Ovary (tissue), 9 donors: Measurements from ENCODE around the gene CYP3A4. TPM values are rescaled to one million over a fixed set of nuclear protein-coding genes. Genes with fewer than 3 reads are reported as not detected.
"Not testable (repeated sequence)": the region's sequence is repeated elsewhere in the genome, so short reads cannot be mapped to it uniquely, and the experiment has no call there.

Experiments
- DNase-seq, 5 donors: peaks; one replicate each; pipeline ENCODE4 v3.0.0-alpha.2; 2019 to 2020
- H3K27ac ChIP-seq, 2 donors: fragments of 200-600 bp; one replicate each; pipeline versions ENCODE4 v1.5.1 to v1.8.0; 2019 to 2022
- H3K27me3 ChIP-seq: fragments of 200-600 bp; one replicate; pipeline ENCODE4 v1.8.0; 2022
- H3K36me3 ChIP-seq: fragments of 200-600 bp; sonication (generic); one replicate; pipeline ENCODE4 v1.5.1; 2019
- H3K4me1 ChIP-seq: one replicate; pipeline ENCODE4 v1.8.1; 2013; ENCODE audit warnings: mild to moderate bottlenecking, moderate library complexity; ENCODE audit not compliant: insufficient read depth
- H3K4me3 ChIP-seq: fragments of 200-600 bp; sonication (generic); one replicate; pipeline ENCODE4 v1.5.1; 2017
- H3K9me3 ChIP-seq, 2 donors: fragments of 200-600 bp in 1 of 2; sonication (generic) in 1 of 2; one replicate each; pipeline versions ENCODE4 v1.5.1 to v1.8.1; 2013 to 2019; ENCODE audit warnings: mild to moderate bottlenecking in 1 of 2, moderate library complexity in 1 of 2
- EP300 ChIP-seq: sonication (generic); formaldehyde crosslinking; IDR thresholded peaks from one replicate; pipeline ENCODE4 v1.6.1; 2017; ENCODE audit warnings: antibody characterized with exemption
- POLR2A ChIP-seq: fragments of 450-650 bp; IDR thresholded peaks from one replicate; pipeline ENCODE4 v1.6.1; 2017; ENCODE audit warnings: antibody characterized with exemption, mild to moderate bottlenecking, moderate library complexity
- WGBS, 3 donors: extraction: QIAGEN DNeasy Blood & Tissue Kit in 1 of 3; methylation state at CpG; one replicate each; pipeline versions ENCODE4 v1.1.5 to v1.1.7; 2013 to 2017; 5-methylcytosine and 5-hydroxymethylcytosine counted together
- intact Hi-C, 4 donors: fragments of 100-400 bp; cut with DNase I; formaldehyde crosslinking; loops; one replicate each; pipeline versions ENCODE4 v1.11.0 to v1.15.1; 2022 to 2023
- polyA plus RNA-seq, 2 donors: library from polyadenylated mRNA; stranded (reverse); fragments of 200-250 nt in 1 of 2; fragments of 350-450 nt in 1 of 2; fragmentation: Illumina TruSeq in 1 of 2; extraction: RNeasy Lipid Tissue Mini Kit (QIAGEN cat#74804) in 1 of 2; gene quantifications; one replicate each; pipeline ENCODE4 v1.2.3, GENCODE V29; 2013 to 2014
- total RNA-seq, 7 donors: library from RNA; depleted of rRNA in 2 of 7; stranded (reverse); fragments of >200 nt in 2 of 7; fragmentation: NEBNext Ultra II Directional in 3 of 7; extraction: Animal tissue kit (Norgen Biotek cat#: 25700) in 3 of 7; gene quantifications; one replicate each; pipeline versions ENCODE4 v1.1.0 to v1.2.4, GENCODE V29; 2016 to 2023
- TF ChIP-seq, protein P1 (sequence below), 3 donors: fragments of 450-650 bp in 2 of 3; fragments of 200-600 bp in 1 of 3; IDR thresholded peaks; one replicate each; pipeline versions ENCODE4 v1.5.1 to v1.8.0; 2016 to 2022; ENCODE audit warnings: antibody characterized with exemption in 3 of 3, mild to moderate bottlenecking in 1 of 3
- donor health status: DM: no; HTN: no; CAD: no; lungs with moderate emphysema.
- donor health status: DM: no; HTN: no; CAD: no.
- donor health status: Bipolar disorder and iron deficiency.
- donor health status: DM: yes; HTN: yes; CAD: no.
- donor health status: DM: no; HTN: no; CAD: no.
- donor health status: DM: yes; HTN: yes; CAD: no.

Gene CYP3A4
- total and polyA plus RNA-seq, 9 donors: 0.05 to 3.7 (median 0.27) TPM; not detected in 1

DNA sequence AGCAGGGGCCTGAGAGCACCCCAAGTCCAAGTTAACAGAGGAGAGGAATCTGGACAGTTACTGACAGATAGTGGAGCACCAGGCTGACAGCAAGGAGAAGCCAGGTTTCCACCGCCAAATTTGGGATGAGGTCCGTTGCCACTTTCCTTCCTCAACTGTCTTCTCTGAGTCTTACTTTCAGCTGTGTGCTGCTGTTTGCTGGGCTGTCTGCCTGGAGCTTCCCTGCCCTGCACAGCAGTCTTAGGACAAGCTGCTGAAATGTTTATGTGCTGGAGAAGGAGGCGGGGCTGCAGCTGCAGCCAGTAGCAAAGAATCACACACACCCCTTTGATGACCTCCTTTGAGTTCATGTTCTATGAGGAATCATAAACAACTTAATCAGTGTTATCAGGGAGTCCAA is 31.6 kb downstream of the CYP3A4 start:
- 31 to 47% (median 44%) methylated on average over 3 of the region's 3 CpGs for WGBS, 3 donors
- no peak for TF ChIP-seq EP300
- no peak for TF ChIP-seq POLR2A
- intact Hi-C loops: no loop called here

DNA sequence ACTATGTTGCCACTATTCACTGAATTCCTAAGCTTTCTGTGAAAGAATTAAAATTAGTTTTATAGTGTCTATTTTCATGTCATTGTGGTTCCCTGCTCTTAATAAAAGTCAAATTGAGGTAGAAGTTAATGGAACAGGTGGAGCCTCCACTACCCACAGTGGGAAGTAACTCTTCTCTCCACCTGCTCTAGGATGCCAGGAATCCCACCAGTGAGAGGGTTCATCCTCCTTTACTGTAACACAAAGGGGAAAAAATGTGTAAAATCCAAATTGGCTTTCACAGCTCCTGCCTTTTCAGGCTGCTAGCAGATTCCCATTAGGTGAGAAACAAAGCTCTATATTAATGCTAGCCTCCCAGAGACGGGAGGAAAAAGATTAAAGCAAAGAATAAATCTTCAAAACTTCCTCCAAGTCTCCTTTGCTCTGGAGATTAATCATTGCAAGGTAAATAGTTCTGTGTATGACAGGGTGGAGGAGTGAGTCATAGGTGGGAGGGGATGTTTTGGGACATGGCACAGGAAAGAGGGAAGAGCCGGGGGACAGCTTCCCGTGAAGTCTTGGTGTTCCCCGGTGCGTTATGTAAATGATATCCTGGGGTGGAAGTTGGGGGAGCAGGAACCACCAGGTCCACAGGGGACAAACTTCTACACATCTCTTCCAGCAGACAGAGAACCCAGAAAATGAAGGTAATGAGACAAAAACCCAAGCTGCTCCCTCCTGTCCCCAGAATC is 32.5 kb downstream of the CYP3A4 start:
- H3K9me3 ChIP-seq, intact Hi-C loops, H3K27me3 ChIP-seq, H3K36me3 ChIP-seq, H3K4me3 ChIP-seq, DNase-seq, H3K27ac ChIP-seq, H3K4me1 ChIP-seq: not testable (repeated sequence)
- 5 to 18% (median 7%) methylated on average over 5 of the region's 5 CpGs for WGBS, 3 donors

More for the DNA sequence above, 31.6 kb downstream of the CYP3A4 start:
- Histone ChIP-seq H3K4me3 (no peak overlapping the region), H3K36me3 (no peaks in the 10 kb centered on the region), H3K4me1 (no peaks in the 10 kb centered on the region), H3K27ac (no peak overlapping the region), H3K27me3 (no peaks in the 10 kb centered on the region), H3K9me3 (no peaks in the 10 kb centered on the region)
- DNase-seq: no peak

DNA sequence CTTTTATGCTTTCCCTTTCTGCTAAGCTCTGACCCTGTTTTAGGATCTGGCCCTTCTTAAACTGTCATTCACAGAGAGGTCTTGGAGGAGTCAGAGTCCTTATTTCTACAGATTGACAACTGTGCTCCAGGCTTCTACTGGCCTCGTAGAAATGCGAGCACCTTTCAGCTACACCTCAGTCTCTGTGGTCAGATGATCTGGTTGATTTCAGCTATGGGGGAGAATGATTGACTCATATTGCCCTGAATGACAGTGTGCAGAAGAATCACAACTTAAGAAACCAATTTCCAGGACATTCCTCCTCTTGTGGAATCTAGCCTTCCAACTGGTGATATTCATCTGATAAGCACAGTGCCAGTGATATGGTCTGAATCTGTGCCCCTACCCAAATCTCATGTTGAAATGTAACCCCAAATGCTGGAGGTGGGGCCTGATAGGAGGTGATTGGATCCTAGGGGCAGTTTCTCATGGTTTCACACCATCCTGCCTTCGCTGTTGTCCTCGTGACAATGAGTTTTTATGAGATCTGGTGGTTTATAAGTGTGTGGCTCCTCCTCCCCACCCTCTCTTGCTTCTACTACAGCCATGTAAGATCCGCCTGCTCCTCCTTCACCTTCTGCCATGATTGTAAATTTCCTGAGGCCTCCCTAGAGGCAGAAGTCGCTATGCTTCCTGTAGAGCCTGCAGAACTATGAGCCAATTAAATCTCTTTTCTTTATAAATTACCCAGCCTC is 35.0 kb downstream of the CYP3A4 start:
- TF ChIP-seq EP300 (no peak), POLR2A (no peak)
- TF ChIP-seq, protein P1, sequence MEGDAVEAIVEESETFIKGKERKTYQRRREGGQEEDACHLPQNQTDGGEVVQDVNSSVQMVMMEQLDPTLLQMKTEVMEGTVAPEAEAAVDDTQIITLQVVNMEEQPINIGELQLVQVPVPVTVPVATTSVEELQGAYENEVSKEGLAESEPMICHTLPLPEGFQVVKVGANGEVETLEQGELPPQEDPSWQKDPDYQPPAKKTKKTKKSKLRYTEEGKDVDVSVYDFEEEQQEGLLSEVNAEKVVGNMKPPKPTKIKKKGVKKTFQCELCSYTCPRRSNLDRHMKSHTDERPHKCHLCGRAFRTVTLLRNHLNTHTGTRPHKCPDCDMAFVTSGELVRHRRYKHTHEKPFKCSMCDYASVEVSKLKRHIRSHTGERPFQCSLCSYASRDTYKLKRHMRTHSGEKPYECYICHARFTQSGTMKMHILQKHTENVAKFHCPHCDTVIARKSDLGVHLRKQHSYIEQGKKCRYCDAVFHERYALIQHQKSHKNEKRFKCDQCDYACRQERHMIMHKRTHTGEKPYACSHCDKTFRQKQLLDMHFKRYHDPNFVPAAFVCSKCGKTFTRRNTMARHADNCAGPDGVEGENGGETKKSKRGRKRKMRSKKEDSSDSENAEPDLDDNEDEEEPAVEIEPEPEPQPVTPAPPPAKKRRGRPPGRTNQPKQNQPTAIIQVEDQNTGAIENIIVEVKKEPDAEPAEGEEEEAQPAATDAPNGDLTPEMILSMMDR (IDR thresholded peaks at IDR 0.05): no peak
- WGBS, 3 donors: 77 to 83% (median 80%) methylated on average over 6 of the region's 6 CpGs

DNA sequence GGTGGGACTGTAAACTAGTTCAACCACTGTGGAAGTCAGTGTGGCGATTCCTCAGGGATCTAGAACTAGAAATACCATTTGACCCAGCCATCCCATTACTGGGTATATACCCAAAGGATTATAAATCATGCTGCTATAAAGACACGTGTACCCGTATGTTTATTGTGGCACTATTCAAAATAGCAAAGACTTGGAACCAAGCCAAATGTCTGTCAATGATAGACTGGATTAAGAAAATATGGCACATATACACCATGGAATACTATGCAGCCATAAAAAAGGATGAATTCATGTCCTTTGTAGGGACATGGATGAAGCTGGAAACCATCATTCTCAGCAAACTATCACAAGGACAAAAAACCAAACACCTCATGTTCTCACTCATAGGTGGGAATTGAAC is 37.1 kb downstream of the CYP3A4 start:
- H3K27me3 ChIP-seq, H3K27ac ChIP-seq, H3K4me1 ChIP-seq, H3K9me3 ChIP-seq, H3K36me3 ChIP-seq, H3K4me3 ChIP-seq, intact Hi-C loops, DNase-seq: not testable (repeated sequence)
- WGBS, 3 donors: 83 to 88% (median 88%) methylated on average over 2 to 3 of the region's 3 CpGs

More for the DNA sequence above, 35.0 kb downstream of the CYP3A4 start:
- Histone ChIP-seq H3K36me3 (no peaks in the 10 kb centered on the region), H3K9me3 (no peaks in the 10 kb centered on the region), H3K27ac (no peak overlapping the region), H3K4me1 (no peaks in the 10 kb centered on the region), H3K27me3 (no peaks in the 10 kb centered on the region), H3K4me3 (no peak overlapping the region)
- intact Hi-C loops: no loop called here
- no peak for DNase-seq

DNA sequence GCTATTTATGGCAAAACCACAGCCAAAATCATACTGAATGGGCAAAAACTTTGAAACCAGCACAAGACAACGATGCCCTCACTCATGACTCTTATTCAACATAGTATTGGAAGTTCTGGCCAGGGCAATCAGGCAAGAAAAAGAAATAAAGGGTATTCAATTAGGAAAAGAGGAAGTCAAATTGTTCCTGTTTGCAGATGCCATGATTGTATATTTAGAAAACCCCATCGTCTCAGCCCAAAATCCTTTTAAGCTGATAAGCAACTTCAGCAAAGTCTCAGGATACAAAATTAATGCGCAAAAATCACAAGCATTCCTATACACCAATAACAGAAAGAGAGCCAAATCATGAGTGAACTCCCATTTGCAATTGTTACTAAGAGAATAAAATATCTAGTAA is 38.6 kb downstream of the CYP3A4 start:
- H3K27me3 ChIP-seq, DNase-seq, H3K27ac ChIP-seq, H3K4me1 ChIP-seq, H3K36me3 ChIP-seq, intact Hi-C loops, H3K4me3 ChIP-seq, H3K9me3 ChIP-seq: not testable (repeated sequence)
- WGBS, 3 donors: 82 to 90% (median 82%) methylated on average over 3 of the region's 3 CpGs

DNA sequence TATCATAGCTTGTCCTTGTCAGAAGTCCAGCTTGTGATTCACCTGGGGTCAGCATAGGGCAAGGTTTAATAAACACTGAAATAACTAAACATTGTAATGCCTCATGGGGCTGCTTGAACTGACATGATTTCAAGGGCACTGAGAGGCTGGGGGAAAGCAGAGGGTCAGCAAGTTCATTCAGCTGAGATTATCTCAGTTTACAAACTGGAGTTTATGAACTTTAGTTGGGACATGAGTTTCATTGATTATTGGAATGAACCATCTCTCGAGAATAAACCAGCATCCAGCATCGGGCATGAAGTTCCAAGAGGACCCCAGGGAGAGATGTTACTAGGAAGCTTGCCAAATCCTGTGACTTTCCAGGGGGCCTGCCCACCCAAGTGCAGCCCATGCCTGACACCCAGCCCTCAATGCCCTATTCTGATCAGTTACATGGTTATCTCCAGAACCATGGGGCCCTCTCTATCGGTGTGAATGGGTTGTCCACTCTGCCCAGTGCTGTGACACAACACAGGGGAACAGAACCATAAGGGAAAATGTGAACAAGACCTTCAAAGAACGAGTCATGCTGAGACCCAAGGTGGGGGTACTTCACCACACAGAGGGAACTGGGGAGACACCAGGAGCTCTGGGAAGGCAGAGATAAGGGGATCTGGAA is 41.1 kb downstream of the CYP3A4 start:
- intact Hi-C loops: no loop called here
- no peaks in the 10 kb centered on the region for H3K9me3 ChIP-seq
- H3K27ac ChIP-seq: no peak overlapping the region
- TF ChIP-seq EP300: no peak
- TF ChIP-seq, protein P1 (IDR thresholded peaks at IDR 0.05): no peak
- TF ChIP-seq POLR2A: no peak
- no peaks in the 10 kb centered on the region for H3K36me3 ChIP-seq
- no peaks in the 10 kb centered on the region for H3K27me3 ChIP-seq
- 82 to 90% (median 84%) methylated on average over 4 of the region's 4 CpGs for WGBS, 3 donors
- H3K4me3 ChIP-seq: no peak overlapping the region
- no peaks in the 10 kb centered on the region for H3K4me1 ChIP-seq
- DNase-seq: no peak
